ENCODE results near the gene EFCAB7. TPM values are rescaled to one million over a fixed set of nuclear protein-coding genes. Genes with fewer than 3 reads are reported as not detected.

EFCAB7 gene, protein sequence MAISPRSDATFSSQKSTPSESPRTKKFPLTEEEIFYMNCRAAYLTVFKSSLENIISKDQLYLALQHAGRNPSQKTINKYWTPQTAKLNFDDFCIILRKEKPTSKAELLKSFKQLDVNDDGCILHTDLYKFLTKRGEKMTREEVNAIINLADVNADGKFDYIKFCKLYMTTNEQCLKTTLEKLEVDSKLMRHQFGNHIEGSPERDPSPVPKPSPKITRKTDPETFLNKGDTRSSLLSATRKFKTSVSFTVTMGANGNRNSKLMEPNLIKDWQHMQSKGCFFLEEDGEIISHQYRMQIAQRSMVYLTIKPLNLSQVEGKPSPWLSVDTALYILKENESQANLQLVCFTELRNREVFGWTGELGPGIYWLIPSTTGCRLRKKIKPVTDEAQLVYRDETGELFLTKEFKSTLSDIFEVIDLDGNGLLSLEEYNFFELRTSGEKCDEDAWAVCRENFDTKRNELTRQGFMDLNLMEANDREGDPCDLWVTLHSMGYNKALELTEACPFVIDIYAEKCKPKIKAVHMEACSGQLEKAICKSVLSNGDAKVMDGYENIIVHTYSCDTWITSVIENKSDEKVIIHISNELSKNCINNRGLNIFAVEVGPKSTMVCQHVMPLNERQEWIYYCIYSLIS
- total RNA-seq = 10 to 100 TPM in 2 of 6 donors, 1 to 10 TPM in 4; 2.1 to 20.4 (median 4.7) TPM

DNA sequence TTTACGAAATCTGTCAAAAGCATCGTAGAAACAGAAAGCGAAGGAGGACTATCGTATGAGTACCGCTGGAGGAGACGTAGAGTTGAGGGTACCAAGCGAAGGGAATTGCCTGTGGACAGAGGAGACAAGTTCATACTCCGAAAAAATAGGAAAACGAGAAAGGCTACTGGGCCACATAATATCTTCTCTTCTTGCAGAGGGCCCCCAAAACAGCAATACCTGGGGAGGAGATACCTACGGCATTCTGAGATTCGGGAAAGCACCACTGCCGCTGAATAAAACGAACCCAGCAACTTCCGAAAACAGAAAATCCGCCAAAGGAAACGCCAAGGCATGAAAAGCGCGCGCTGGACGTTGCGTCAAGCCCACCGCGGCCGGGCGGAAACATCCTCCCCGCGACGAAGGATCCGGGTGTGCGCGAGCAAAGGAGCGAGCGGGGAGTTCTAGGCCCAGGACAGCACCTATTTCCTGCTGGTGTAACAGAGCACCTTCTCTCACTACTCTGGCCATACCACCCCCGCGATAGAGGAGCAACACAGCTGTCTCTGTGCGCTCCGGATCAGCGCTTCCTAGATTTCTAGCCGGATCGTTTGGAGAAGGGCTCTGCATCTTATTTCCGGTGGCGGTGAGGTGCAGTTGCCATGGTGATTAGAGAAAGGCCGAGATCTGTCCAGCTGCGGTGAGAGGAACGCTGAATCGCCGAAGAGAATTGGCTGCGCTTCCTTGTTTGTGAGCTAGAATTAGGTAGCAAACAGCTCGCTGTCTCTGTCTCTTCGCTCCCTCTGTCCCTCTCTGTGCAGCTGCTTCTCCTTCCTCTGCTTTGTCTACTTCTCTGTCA, at the start of gene EFCAB7, which contains the start of gene ITGB3BP:
EFCAB7 (plus strand) TSS at position 635 of the 838 bp plus-strand sequence. CDS start 2,048 bp downstream, outside the sequence.
ITGB3BP (minus strand) TSS at position 335 of the 838 bp plus-strand sequence; CDS start at position 243, 92 bp downstream.
- Histone ChIP-seq H3K27me3 (no peaks in the 10 kb centered on the region), H3K4me1 (peaks cover 9 to 21% (median 19%) of the 10 kb centered on the region in 4 donors), H3K36me3 (peaks cover 0 to 9% (median 3%) of the 10 kb centered on the region in 4 donors), H3K27ac (peak within 1 kb of the TSS; percentile 85 to 95 (median 91)), H3K9me3 (no peaks in the 10 kb centered on the region), H3K4me3 (peak within 1 kb of the TSS; percentile 53 to 80 (median 65))
- 0 to 1% methylated on average over 30 to 49 of the region's 50 CpGs for WGBS, 2 donors
- DNase-seq (peak; percentile 89 to 95), ATAC-seq (ENCODE audit: low FRiP score in 2 of 2) (peak; percentile 95 to 98)
- TF ChIP-seq, protein P1, sequence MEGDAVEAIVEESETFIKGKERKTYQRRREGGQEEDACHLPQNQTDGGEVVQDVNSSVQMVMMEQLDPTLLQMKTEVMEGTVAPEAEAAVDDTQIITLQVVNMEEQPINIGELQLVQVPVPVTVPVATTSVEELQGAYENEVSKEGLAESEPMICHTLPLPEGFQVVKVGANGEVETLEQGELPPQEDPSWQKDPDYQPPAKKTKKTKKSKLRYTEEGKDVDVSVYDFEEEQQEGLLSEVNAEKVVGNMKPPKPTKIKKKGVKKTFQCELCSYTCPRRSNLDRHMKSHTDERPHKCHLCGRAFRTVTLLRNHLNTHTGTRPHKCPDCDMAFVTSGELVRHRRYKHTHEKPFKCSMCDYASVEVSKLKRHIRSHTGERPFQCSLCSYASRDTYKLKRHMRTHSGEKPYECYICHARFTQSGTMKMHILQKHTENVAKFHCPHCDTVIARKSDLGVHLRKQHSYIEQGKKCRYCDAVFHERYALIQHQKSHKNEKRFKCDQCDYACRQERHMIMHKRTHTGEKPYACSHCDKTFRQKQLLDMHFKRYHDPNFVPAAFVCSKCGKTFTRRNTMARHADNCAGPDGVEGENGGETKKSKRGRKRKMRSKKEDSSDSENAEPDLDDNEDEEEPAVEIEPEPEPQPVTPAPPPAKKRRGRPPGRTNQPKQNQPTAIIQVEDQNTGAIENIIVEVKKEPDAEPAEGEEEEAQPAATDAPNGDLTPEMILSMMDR (IDR thresholded peaks at IDR 0.05) = peak in 1 of 6 experiments; percentile 12
- TF ChIP-seq POLR2AphosphoS5 (IDR thresholded peaks at IDR 0.05) (peak; percentile 58 to 65), POLR2A (IDR thresholded peaks at IDR 0.05) (peak in 2 of 4 donors; percentile 35 to 56), EP300 (IDR thresholded peaks at IDR 0.05) (no peak)

DNA sequence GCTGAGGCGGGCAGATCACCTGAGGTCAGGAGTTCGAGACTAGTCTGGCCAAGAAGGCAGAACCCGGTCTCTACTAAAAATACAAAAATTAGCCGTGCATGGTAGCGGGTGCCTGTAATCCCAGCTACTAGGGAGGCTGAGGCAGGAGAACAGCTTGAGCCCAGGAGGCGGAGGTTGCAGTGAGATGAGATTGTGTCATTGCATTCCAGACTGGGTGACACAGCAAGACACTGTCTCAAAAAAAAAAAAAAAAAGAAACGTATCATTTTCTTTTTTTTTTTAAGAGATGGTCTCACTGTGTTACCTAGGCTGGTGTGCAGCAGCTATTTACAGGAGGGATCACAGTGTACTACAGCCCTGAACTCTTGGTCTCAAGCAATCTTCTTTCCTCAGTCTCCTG, 47.6 kb upstream of the EFCAB7 start:
- Histone ChIP-seq H3K4me3 (no peak overlapping the region), H3K27ac (no peak overlapping the region), H3K36me3 (no peaks in the 10 kb centered on the region), H3K27me3 (no peaks in the 10 kb centered on the region), H3K4me1 (no peaks in the 10 kb centered on the region), H3K9me3 (no peaks in the 10 kb centered on the region)
- TF ChIP-seq EP300 (IDR thresholded peaks at IDR 0.05) (no peak), POLR2A (IDR thresholded peaks at IDR 0.05) (no peak), POLR2AphosphoS5 (IDR thresholded peaks at IDR 0.05) (no peak)
- TF ChIP-seq, protein P1 (IDR thresholded peaks at IDR 0.05) = no peak
- no peak for DNase-seq
- 90 to 95% methylated on average over 7 of the region's 7 CpGs for WGBS, 2 donors
- ATAC-seq (ENCODE audit: low FRiP score in 2 of 2) = no peak

DNA sequence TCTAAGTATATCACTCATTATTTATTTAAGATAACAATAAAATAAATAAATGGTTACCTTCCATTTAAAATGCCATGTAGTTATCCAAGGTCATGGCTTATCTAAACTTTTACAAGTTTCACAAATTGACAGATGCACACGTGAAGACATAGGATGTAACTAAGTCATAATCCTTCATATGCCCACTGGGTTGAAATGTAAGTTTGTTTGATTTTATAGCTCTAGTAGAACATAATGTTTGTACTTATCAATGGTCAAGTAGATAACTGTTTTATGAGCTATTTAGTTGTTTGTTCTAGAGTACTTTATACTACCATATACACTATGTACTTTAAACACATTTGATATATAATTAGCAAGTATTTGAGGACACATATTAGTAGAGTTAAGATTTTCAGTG, 43.3 kb upstream of the EFCAB7 start:
- TF ChIP-seq, protein P1 (IDR thresholded peaks at IDR 0.05) = no peak
- no peaks in the 10 kb centered on the region for H3K27me3 ChIP-seq
- no peaks in the 10 kb centered on the region for H3K4me1 ChIP-seq
- no peak overlapping the region for H3K4me3 ChIP-seq
- no peaks in the 10 kb centered on the region for H3K36me3 ChIP-seq
- no peak for ATAC-seq (ENCODE audit: low FRiP score in 2 of 2)
- DNase-seq = no peak
- H3K9me3 ChIP-seq = no peaks in the 10 kb centered on the region
- H3K27ac ChIP-seq = no peak overlapping the region
- WGBS, 2 donors = 72 to 83% methylated on average over 1 of the region's 1 CpG

DNA sequence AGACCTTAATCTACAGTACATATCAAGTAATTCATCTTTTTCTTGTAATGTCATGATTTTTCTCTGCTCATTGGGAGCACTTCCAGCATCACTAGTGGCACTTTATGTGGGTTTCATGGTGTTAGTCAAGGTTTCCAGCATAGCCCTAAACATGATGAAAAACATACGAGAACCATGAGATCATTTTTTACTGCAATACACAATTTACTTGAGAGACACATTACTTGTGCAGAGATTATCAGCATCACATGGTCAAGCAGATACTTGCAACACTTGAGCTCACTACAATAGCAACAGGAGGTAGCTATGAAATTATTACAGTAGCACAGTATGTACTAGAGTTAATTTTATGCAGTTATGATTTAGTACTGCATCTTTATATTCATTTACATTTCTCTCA, 36.7 kb upstream of the EFCAB7 start:
- Histone ChIP-seq H3K36me3 (no peaks in the 10 kb centered on the region), H3K27me3 (no peaks in the 10 kb centered on the region), H3K27ac (no peak overlapping the region), H3K4me3 (no peak overlapping the region), H3K9me3 (no peaks in the 10 kb centered on the region), H3K4me1 (no peaks in the 10 kb centered on the region)
- DNase-seq (no peak), ATAC-seq (ENCODE audit: low FRiP score in 2 of 2) (no peak)
- WGBS, 2 donors = 71 to 78% methylated on average over 1 of the region's 1 CpG
- TF ChIP-seq, protein P1 (IDR thresholded peaks at IDR 0.05) = no peak
- no peak for TF ChIP-seq POLR2A (IDR thresholded peaks at IDR 0.05)
